RWPE2 (cell line): ENCODE results near the gene CRADD.

Experiments
- ATAC-seq: fragments of 200-7000 bp; cut with Tn5 transposase; 3 replicates; pipeline ENCODE4 v1.9.1; 2021; ENCODE audit warnings: low read depth
- DNase-seq: peaks from one replicate; pipeline ENCODE4 v3.0.0-alpha.2; 2020; ENCODE audit warnings: low spot score
- H3K27ac ChIP-seq: fragments of 450-650 bp; 2 replicates; pipeline ENCODE4 v1.5.1; 2017; ENCODE audit warnings: mild to moderate bottlenecking; ENCODE audit not compliant: poor library complexity, severe bottlenecking
- H3K27me3 ChIP-seq: fragments of 250-450 bp; sonication (Bioruptor Pico); 2 replicates; pipeline ENCODE4 v1.5.1; 2021; ENCODE audit warnings: mild to moderate bottlenecking, moderate library complexity; ENCODE audit not compliant: insufficient read depth, poor library complexity, severe bottlenecking
- H3K36me3 ChIP-seq: fragments of 250-450 bp; sonication (Bioruptor Pico); 2 replicates; pipeline ENCODE4 v1.5.1; 2020; ENCODE audit warnings: low read depth, mild to moderate bottlenecking, moderate library complexity
- H3K4me1 ChIP-seq: fragments of 250-450 bp; sonication (Bioruptor Pico); 2 replicates; pipeline ENCODE4 v1.5.1; 2021; ENCODE audit warnings: mild to moderate bottlenecking, moderate library complexity; ENCODE audit not compliant: insufficient read depth, poor library complexity, severe bottlenecking
- H3K4me3 ChIP-seq: fragments of 250-450 bp; sonication (Bioruptor Pico); 2 replicates; pipeline ENCODE4 v1.5.1; 2021; ENCODE audit warnings: mild to moderate bottlenecking, moderate library complexity; ENCODE audit not compliant: severe bottlenecking
- H3K9me3 ChIP-seq: fragments of 250-450 bp; sonication (Bioruptor Pico); 2 replicates; pipeline ENCODE4 v1.5.1; 2021; ENCODE audit warnings: mild to moderate bottlenecking, moderate library complexity; ENCODE audit not compliant: severe bottlenecking
- CTCF ChIP-seq: fragments of 450-650 bp; IDR thresholded peaks from one replicate; pipeline ENCODE4 v1.5.1; 2017; ENCODE audit warnings: mild to moderate bottlenecking, moderate library complexity; ENCODE audit not compliant: poor library complexity, severe bottlenecking

The CRADD gene

GRCh38 chr12:93743999-93744689 lies 67.0 kb downstream of the CRADD start:
- no peaks in the 10 kb centered on the region; the same call in 1 of the 2 replicates for H3K36me3 ChIP-seq
- H3K9me3 ChIP-seq, result no peaks in the 10 kb centered on the region
- DNase-seq (no peak), ATAC-seq (peak; percentile 49; the same call in 2 of the 3 replicates)
- no peak overlapping the region for H3K4me3 ChIP-seq
- no peaks in the 10 kb centered on the region for H3K27me3 ChIP-seq
- no peak for TF ChIP-seq CTCF
- H3K27ac ChIP-seq, result no peak overlapping the region
- peaks cover 31% of the 10 kb centered on the region for H3K4me1 ChIP-seq

GRCh38 chr12:93745286-93745685 lies 68.1 kb downstream of the CRADD start:
- H3K36me3 ChIP-seq, result no peaks in the 10 kb centered on the region; the same call in 1 of the 2 replicates
- H3K9me3 ChIP-seq, result no peaks in the 10 kb centered on the region
- no peak for TF ChIP-seq CTCF
- peaks cover 24% of the 10 kb centered on the region for H3K4me1 ChIP-seq
- no peak overlapping the region for H3K27ac ChIP-seq
- DNase-seq (no peak), ATAC-seq (no peak)
- H3K27me3 ChIP-seq, result no peaks in the 10 kb centered on the region
- no peak overlapping the region for H3K4me3 ChIP-seq

GRCh38 chr12:93746572-93747168 lies 69.5 kb downstream of the CRADD start:
- no peak for DNase-seq
- Histone ChIP-seq H3K27ac (no peak overlapping the region), H3K36me3 (no peaks in the 10 kb centered on the region), H3K9me3 (no peaks in the 10 kb centered on the region), H3K4me1 (peaks cover 13% of the 10 kb centered on the region), H3K27me3 (no peaks in the 10 kb centered on the region), H3K4me3 (no peak overlapping the region)
- no peak for ATAC-seq
- no peak for TF ChIP-seq CTCF

GRCh38 chr12:93748672-93749383 lies 71.7 kb downstream of the CRADD start:
- H3K27me3 ChIP-seq, result no peaks in the 10 kb centered on the region
- peaks cover 8% of the 10 kb centered on the region for H3K4me1 ChIP-seq
- no peak for ATAC-seq
- no peaks in the 10 kb centered on the region for H3K9me3 ChIP-seq
- H3K27ac ChIP-seq, result no peak overlapping the region
- no peak for DNase-seq
- TF ChIP-seq CTCF, result no peak
- no peaks in the 10 kb centered on the region for H3K36me3 ChIP-seq
- no peak overlapping the region for H3K4me3 ChIP-seq
